KMS-11 (cell line): Measurements from ENCODE around the gene NPB.
A peak's percentile ranks its signal among the peaks of the same experiment; 100 is the strongest.

Experiments
- H2AFZ ChIP-seq: fragments of 200-600 bp; sonication (generic); 2 replicates; pipeline ENCODE4 v1.6.1; 2016; ENCODE audit warnings: antibody characterized with exemption, mixed run types, low read depth
- H3K27ac ChIP-seq: fragments of 200-600 bp; sonication (generic); 2 replicates; pipeline ENCODE4 v1.6.1; 2016; ENCODE audit warnings: mild to moderate bottlenecking, mixed run types
- H3K27me3 ChIP-seq: fragments of 200-600 bp; sonication (generic); 2 replicates; pipeline ENCODE4 v1.6.1; 2017; ENCODE audit warnings: mild to moderate bottlenecking, low read depth, mixed run types, moderate library complexity; ENCODE audit not compliant: insufficient read depth
- H3K36me3 ChIP-seq: fragments of 200-600 bp; sonication (generic); 2 replicates; pipeline ENCODE4 v1.6.1; 2017; ENCODE audit warnings: mild to moderate bottlenecking, mixed run types; ENCODE audit not compliant: insufficient read depth
- H3K4me1 ChIP-seq: fragments of 200-600 bp; sonication (generic); 2 replicates; pipeline ENCODE4 v1.6.1; 2016; ENCODE audit warnings: mild to moderate bottlenecking, low read depth, mixed run types; ENCODE audit not compliant: poor library complexity, severe bottlenecking
- H3K4me2 ChIP-seq: fragments of 200-600 bp; sonication (generic); 2 replicates; pipeline ENCODE4 v1.7.0; 2016; ENCODE audit warnings: mild to moderate bottlenecking, mixed run types
- H3K4me3 ChIP-seq: fragments of 200-600 bp; sonication (generic); IDR thresholded peaks from 2 replicates; pipeline ENCODE4 v1.6.1; 2017; ENCODE audit warnings: low read depth, low read length, mixed read lengths; ENCODE audit not compliant: insufficient read depth
- H3K79me2 ChIP-seq: fragments of 200-600 bp; sonication (generic); 2 replicates; pipeline ENCODE4 v1.6.1; 2016; ENCODE audit warnings: low read depth, mixed run types; ENCODE audit not compliant: insufficient read depth
- H3K9ac ChIP-seq: fragments of 200-600 bp; sonication (generic); 2 replicates; pipeline ENCODE4 v1.6.1; 2016; ENCODE audit warnings: mild to moderate bottlenecking, mixed run types
- H4K20me1 ChIP-seq: fragments of 200-600 bp; sonication (generic); 2 replicates; pipeline ENCODE4 v1.6.1; 2016; ENCODE audit warnings: mild to moderate bottlenecking, mixed run types; ENCODE audit not compliant: insufficient read depth
- TF ChIP-seq, protein P1 (sequence below): fragments of 200-600 bp; sonication (generic); conservative IDR thresholded peaks from 2 replicates; pipeline ENCODE4 v1.6.1; 2017; ENCODE audit warnings: low read depth, mild to moderate bottlenecking, antibody characterized with exemption, low read length, moderate library complexity, mixed read lengths

Gene NPB

DNA sequence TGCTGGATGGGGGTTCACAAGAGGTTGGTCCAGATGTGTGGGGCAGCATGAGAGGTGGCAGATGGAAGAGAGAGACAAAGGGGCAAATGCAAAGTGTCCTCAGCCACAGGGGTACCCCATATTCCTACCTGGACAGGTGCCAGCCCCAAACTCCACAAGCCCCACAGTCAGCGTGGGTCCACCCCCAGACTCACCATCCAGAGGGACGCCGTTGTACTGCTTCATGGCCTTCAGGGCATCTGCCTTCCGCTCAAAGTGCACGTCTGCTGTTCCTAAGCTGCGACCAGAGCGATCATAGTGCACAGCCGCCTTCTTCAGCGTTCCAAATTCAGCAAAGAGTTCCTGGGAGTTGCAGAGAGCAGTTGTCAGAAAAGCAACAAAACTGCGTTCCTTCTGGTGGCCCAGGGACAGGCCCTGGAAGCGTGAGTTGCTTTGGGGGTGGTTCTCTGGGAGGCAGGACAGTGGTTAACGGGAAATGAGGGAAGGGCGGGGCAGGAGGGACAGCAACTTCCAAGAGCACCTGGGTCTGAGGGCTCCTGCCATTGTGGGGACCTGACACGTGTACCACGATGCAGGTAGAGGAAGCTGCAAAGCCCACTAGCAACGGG is 12.9 kb upstream of the NPB start:
- Histone ChIP-seq H3K9ac (no peak overlapping the region), H3K4me1 (peaks cover 22% of the 10 kb centered on the region), H3K36me3 (peaks cover 39% of the 10 kb centered on the region; the same call in 1 of the 2 replicates), H3K27me3 (no peaks in the 10 kb centered on the region), H3K79me2 (peaks cover 60% of the 10 kb centered on the region), H3K27ac (no peak overlapping the region), H3K4me2 (peak overlapping the region; percentile 99; the same call in 1 of the 2 replicates), H4K20me1 (no peaks in the 10 kb centered on the region; the same call in 1 of the 2 replicates), H2AFZ (no peak overlapping the region), H3K4me3 (no peak overlapping the region)
- TF ChIP-seq, protein P1, sequence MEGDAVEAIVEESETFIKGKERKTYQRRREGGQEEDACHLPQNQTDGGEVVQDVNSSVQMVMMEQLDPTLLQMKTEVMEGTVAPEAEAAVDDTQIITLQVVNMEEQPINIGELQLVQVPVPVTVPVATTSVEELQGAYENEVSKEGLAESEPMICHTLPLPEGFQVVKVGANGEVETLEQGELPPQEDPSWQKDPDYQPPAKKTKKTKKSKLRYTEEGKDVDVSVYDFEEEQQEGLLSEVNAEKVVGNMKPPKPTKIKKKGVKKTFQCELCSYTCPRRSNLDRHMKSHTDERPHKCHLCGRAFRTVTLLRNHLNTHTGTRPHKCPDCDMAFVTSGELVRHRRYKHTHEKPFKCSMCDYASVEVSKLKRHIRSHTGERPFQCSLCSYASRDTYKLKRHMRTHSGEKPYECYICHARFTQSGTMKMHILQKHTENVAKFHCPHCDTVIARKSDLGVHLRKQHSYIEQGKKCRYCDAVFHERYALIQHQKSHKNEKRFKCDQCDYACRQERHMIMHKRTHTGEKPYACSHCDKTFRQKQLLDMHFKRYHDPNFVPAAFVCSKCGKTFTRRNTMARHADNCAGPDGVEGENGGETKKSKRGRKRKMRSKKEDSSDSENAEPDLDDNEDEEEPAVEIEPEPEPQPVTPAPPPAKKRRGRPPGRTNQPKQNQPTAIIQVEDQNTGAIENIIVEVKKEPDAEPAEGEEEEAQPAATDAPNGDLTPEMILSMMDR = no peak

DNA sequence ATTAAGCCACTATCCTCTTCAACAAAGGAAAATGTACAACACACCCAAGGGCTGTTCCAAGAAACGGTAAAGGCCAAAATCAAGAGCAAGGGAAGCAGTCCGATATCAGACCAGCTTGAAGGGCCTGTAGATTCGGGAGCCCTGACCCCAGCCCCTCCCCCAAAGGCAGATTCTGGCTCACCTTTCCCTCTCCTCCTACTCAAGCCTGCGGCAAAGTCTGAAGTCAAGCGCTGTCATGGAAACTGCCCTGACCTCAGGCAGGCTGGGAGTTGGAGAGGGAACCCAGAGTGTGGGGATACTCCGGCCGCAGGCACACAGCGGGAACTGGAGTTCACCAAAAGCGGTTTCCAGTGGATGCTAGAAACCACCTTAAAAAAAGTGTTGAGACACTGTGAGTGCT is 12.4 kb upstream of the NPB start:
- H3K4me2 ChIP-seq = peak overlapping the region; percentile 99
- H3K36me3 ChIP-seq = peaks cover 39% of the 10 kb centered on the region; the same call in 1 of the 2 replicates
- no peaks in the 10 kb centered on the region; the same call in 1 of the 2 replicates for H4K20me1 ChIP-seq
- H3K4me1 ChIP-seq = peaks cover 22% of the 10 kb centered on the region
- H3K27me3 ChIP-seq = no peaks in the 10 kb centered on the region
- TF ChIP-seq, protein P1 = no peak
- H2AFZ ChIP-seq = no peak overlapping the region
- H3K9ac ChIP-seq = peak overlapping the region; percentile 94; the same call in 1 of the 2 replicates
- H3K79me2 ChIP-seq = peaks cover 60% of the 10 kb centered on the region
- H3K4me3 ChIP-seq = no peak overlapping the region
- peak overlapping the region; percentile 73; the same call in 1 of the 2 replicates for H3K27ac ChIP-seq

DNA sequence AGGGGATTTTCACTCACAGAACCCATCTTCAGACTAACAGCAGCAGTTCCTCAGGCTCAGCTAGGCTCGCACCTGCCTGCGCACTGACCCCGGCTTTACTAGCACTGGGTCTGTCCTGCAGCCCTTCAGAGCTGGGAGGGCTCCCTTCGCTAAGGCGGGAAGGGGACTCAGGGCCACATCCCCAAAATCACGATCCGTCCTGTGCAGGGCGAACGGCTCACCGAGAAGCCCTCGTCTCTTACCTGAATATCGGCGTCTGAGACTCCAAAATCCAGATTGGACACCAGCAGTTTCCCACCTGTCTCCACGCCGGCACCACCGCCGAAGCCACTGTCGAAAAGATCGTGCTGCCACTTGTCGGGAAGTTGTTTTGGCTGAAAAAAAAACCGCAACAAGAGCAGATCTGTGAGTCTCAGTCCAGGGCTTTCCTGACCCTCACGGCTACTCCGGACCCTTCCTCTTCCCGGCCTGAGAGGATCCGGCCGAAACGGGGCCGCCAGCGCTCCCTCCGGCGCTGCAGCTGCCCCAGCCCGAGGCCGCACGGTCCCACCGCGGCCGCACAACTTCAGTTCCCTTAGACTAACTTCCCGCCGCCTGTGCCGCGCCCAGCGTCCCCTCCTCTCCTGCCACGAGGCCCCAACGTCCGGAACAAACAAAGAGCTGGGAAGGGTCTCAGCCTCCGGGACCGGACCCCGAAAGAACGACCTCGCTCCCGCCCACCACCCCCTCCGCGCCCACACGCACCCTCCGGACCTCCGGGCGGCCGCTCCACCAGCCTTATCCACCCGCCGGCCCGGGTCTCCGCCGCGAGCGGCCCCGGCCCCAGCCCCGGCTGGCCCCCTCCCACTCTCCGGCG is 11.4 kb upstream of the NPB start:
- no peak overlapping the region for H2AFZ ChIP-seq
- peak overlapping the region; percentile 73 for H3K27ac ChIP-seq
- TF ChIP-seq, protein P1 = no peak
- peaks cover 39% of the 10 kb centered on the region; the same call in 1 of the 2 replicates for H3K36me3 ChIP-seq
- H3K27me3 ChIP-seq = no peaks in the 10 kb centered on the region
- peaks cover 60% of the 10 kb centered on the region for H3K79me2 ChIP-seq
- H3K4me3 ChIP-seq = no peak overlapping the region
- H4K20me1 ChIP-seq = no peaks in the 10 kb centered on the region; the same call in 1 of the 2 replicates
- peaks cover 22% of the 10 kb centered on the region for H3K4me1 ChIP-seq
- H3K9ac ChIP-seq = peak overlapping the region; percentile 94
- peak overlapping the region; percentile 99 for H3K4me2 ChIP-seq

DNA sequence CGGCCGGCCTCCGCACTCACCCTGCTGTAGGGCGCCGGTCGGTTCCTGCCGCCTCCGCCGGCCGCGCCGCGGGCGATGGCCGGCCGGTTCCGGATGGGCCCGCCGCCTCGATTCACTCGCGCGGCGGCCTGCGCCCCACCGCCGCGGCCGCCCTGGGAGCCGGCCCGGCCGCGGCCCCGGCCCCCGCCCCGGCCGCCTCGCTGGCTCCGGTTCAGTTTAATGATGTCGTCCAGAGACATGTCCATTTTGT is 10.8 kb upstream of the NPB start:
- peak overlapping the region; percentile 73 for H3K27ac ChIP-seq

More for the DNA sequence above, 10.8 kb upstream of the NPB start:
- Histone ChIP-seq H3K4me1 (peaks cover 22% of the 10 kb centered on the region), H3K36me3 (peaks cover 39% of the 10 kb centered on the region; the same call in 1 of the 2 replicates), H3K4me3 (no peak overlapping the region), H3K79me2 (peaks cover 60% of the 10 kb centered on the region), H3K4me2 (no peak overlapping the region), H2AFZ (no peak overlapping the region), H3K27me3 (no peaks in the 10 kb centered on the region), H4K20me1 (no peaks in the 10 kb centered on the region; the same call in 1 of the 2 replicates), H3K9ac (peak overlapping the region; percentile 94)
- TF ChIP-seq, protein P1 = no peak
